ENCODE data around the gene OR1E2. TPM values are rescaled to one million over a fixed set of nuclear protein-coding genes. Genes with fewer than 3 reads are reported as not detected.
"Not testable (repeated sequence)": the region's sequence is repeated elsewhere in the genome, so short reads cannot be mapped to it uniquely, and the experiment has no call there.

Gene OR1E2
- total RNA-seq, 1 donor from 2014 or later, result not detected

- Mint-ChIP-seq H3K9me3 (ENCODE audit: unreplicated experiment) (no peaks in the 10 kb centered on the region), H3K4me1 (ENCODE audit: unreplicated experiment) (no peaks in the 10 kb centered on the region), H3K36me3 (ENCODE audit: low read depth, unreplicated experiment) (no peaks in the 10 kb centered on the region), H3K27ac (ENCODE audit: unreplicated experiment) (no peak overlapping the region), H3K27me3 (ENCODE audit: unreplicated experiment) (no peaks in the 10 kb centered on the region), H3K4me3 (ENCODE audit: unreplicated experiment) (no peak overlapping the region)
- DNase-seq (ENCODE audit: low spot score), result no peak
- TF ChIP-seq CTCF (IDR thresholded peaks at IDR 0.05; ENCODE audit: unreplicated experiment), result no peak
Observed at GRCh38 chr17:3474212-3474611, 40.6 kb upstream of the OR1E2 start.

- no peaks in the 10 kb centered on the region for H3K36me3 Mint-ChIP-seq (ENCODE audit: low read depth, unreplicated experiment)
Observed at GRCh38 chr17:3472137-3472536, 38.5 kb upstream of the OR1E2 start.

GRCh38 chr17:3471599-3471998 is 38.0 kb upstream of the OR1E2 start, which contains the start of gene SPATA22:
TSS of gene SPATA22 (minus strand) at chr17:3471819. CDS start at chr17:3469325, 2,494 bp downstream.
- no peaks in the 10 kb centered on the region for H3K36me3 Mint-ChIP-seq (ENCODE audit: low read depth, unreplicated experiment)
- DNase-seq (ENCODE audit: low spot score), result no peak
- no peak within 1 kb of the TSS for H3K4me3 Mint-ChIP-seq (ENCODE audit: unreplicated experiment)
- no peaks in the 10 kb centered on the region for H3K4me1 Mint-ChIP-seq (ENCODE audit: unreplicated experiment)
- no peaks in the 10 kb centered on the region for H3K9me3 Mint-ChIP-seq (ENCODE audit: unreplicated experiment)
- no peaks in the 10 kb centered on the region for H3K27me3 Mint-ChIP-seq (ENCODE audit: unreplicated experiment)
- TF ChIP-seq CTCF (IDR thresholded peaks at IDR 0.05; ENCODE audit: unreplicated experiment), result no peak
- no peak within 1 kb of the TSS for H3K27ac Mint-ChIP-seq (ENCODE audit: unreplicated experiment)

More at GRCh38 chr17:3472137-3472536, 38.5 kb upstream of the OR1E2 start:
- no peaks in the 10 kb centered on the region for H3K9me3 Mint-ChIP-seq (ENCODE audit: unreplicated experiment)
- H3K27me3 Mint-ChIP-seq (ENCODE audit: unreplicated experiment), result no peaks in the 10 kb centered on the region
- H3K4me3 Mint-ChIP-seq (ENCODE audit: unreplicated experiment), result no peak overlapping the region
- H3K4me1 Mint-ChIP-seq (ENCODE audit: unreplicated experiment), result no peaks in the 10 kb centered on the region
- no peak for DNase-seq (ENCODE audit: low spot score)
- TF ChIP-seq CTCF (IDR thresholded peaks at IDR 0.05; ENCODE audit: unreplicated experiment), result no peak
- H3K27ac Mint-ChIP-seq (ENCODE audit: unreplicated experiment), result no peak overlapping the region

- no peak for DNase-seq (ENCODE audit: low spot score)
- Mint-ChIP-seq H3K27ac (ENCODE audit: unreplicated experiment) (no peak overlapping the region), H3K9me3 (ENCODE audit: unreplicated experiment) (no peaks in the 10 kb centered on the region), H3K4me3 (ENCODE audit: unreplicated experiment) (no peak overlapping the region), H3K36me3 (ENCODE audit: low read depth, unreplicated experiment) (no peaks in the 10 kb centered on the region), H3K27me3 (ENCODE audit: unreplicated experiment) (no peaks in the 10 kb centered on the region), H3K4me1 (ENCODE audit: unreplicated experiment) (no peaks in the 10 kb centered on the region)
- no peak for TF ChIP-seq CTCF (IDR thresholded peaks at IDR 0.05; ENCODE audit: unreplicated experiment)
Observed at GRCh38 chr17:3469529-3469928, 35.9 kb upstream of the OR1E2 start.

GRCh38 chr17:3466355-3466754 is 32.7 kb upstream of the OR1E2 start:
- not testable (repeated sequence) for H3K27ac Mint-ChIP-seq (ENCODE audit: unreplicated experiment); DNase-seq (ENCODE audit: low spot score); H3K4me1 Mint-ChIP-seq (ENCODE audit: unreplicated experiment); H3K4me3 Mint-ChIP-seq (ENCODE audit: unreplicated experiment); H3K9me3 Mint-ChIP-seq (ENCODE audit: unreplicated experiment); H3K36me3 Mint-ChIP-seq (ENCODE audit: low read depth, unreplicated experiment); H3K27me3 Mint-ChIP-seq (ENCODE audit: unreplicated experiment)

Measured in endothelial cell (in vitro differentiated cells).